Cardiac muscle cell (in vitro differentiated cells and primary cell): Measurements from ENCODE around the gene ABI3BP. TPM values are rescaled to one million over a fixed set of nuclear protein-coding genes. Genes with fewer than 3 reads are reported as not detected.

Source experiments
- DNase-seq, 2 donors: peaks; one replicate each; pipeline versions ENCODE4 v3.0.0 to v3.0.0-alpha.2; 2010 to 2017; ENCODE audit warnings: low read depth in 1 of 2, low spot score in 1 of 2
- H3K27ac ChIP-seq: fragments of 200-600 bp; sonication (generic); 2 replicates; pipeline ENCODE4 v1.5.1; 2016
- H3K27me3 ChIP-seq: fragments of 200-600 bp; sonication (generic); 2 replicates; pipeline ENCODE4 v1.6.0; 2016; ENCODE audit warnings: control low read depth
- H3K36me3 ChIP-seq: fragments of 200-600 bp; sonication (generic); 2 replicates; pipeline ENCODE4 v1.5.1; 2016; ENCODE audit warnings: control low read depth
- H3K4me1 ChIP-seq: fragments of 200-600 bp; sonication (generic); 2 replicates; pipeline ENCODE4 v1.8.1; 2017; ENCODE audit warnings: low read depth, mild to moderate bottlenecking, mixed run types
- H3K4me3 ChIP-seq: fragments of 200-600 bp; sonication (generic); 2 replicates; pipeline ENCODE4 v1.5.1; 2016; ENCODE audit warnings: mild to moderate bottlenecking
- H3K9me3 ChIP-seq: fragments of 200-600 bp; sonication (generic); 2 replicates; pipeline ENCODE4 v1.5.1; 2017; ENCODE audit warnings: low read depth, mild to moderate bottlenecking, control low read depth
- CTCF ChIP-seq: IDR thresholded peaks from 2 replicates; pipeline ENCODE4 v1.5.1; 2012; ENCODE audit warnings: low read depth, mild to moderate bottlenecking, low read length
- polyA plus RNA-seq: library from polyadenylated mRNA; unstranded; fragments of >200 nt; fragmentation: Nextera tagmentation; extraction: Ambion mirVana; gene quantifications from 2 replicates; pipeline ENCODE4 v1.2.1, GENCODE V29; 2016
- total RNA-seq: library from RNA; depleted of rRNA; stranded (reverse); fragments of >200 nt; gene quantifications from 2 replicates; pipeline ENCODE4 v1.2.3, GENCODE V29; 2016

The ABI3BP gene
- total and polyA plus RNA-seq, 2 experiments from 2014 or later: 0.54 to 0.92 TPM

- no peak for DNase-seq
These were observed 43.5 kb upstream of the ABI3BP start for GRCh38 chr3:101036676-101037075.

GRCh38 chr3:101036213-101036618 is 43.0 kb upstream of the ABI3BP start:
- H3K27me3 ChIP-seq: no peaks in the 10 kb centered on the region
- no peak overlapping the region for H3K27ac ChIP-seq
- no peaks in the 10 kb centered on the region for H3K9me3 ChIP-seq
- H3K4me1 ChIP-seq: no peaks in the 10 kb centered on the region
- peak in 1 of 2 donors; percentile 94 for DNase-seq
- no peak overlapping the region for H3K4me3 ChIP-seq
- no peak for TF ChIP-seq CTCF
- H3K36me3 ChIP-seq: no peaks in the 10 kb centered on the region

More at GRCh38 chr3:101036676-101037075, 43.5 kb upstream of the ABI3BP start:
- no peak overlapping the region for H3K4me3 ChIP-seq
- H3K4me1 ChIP-seq: no peaks in the 10 kb centered on the region
- H3K27ac ChIP-seq: no peak overlapping the region
- no peaks in the 10 kb centered on the region for H3K27me3 ChIP-seq
- no peak for TF ChIP-seq CTCF
- no peaks in the 10 kb centered on the region for H3K9me3 ChIP-seq
- H3K36me3 ChIP-seq: no peaks in the 10 kb centered on the region

GRCh38 chr3:101027286-101027685 is 34.1 kb upstream of the ABI3BP start:
- DNase-seq: no peak
- no peaks in the 10 kb centered on the region for H3K9me3 ChIP-seq
- TF ChIP-seq CTCF: no peak

GRCh38 chr3:101026881-101027280 is 33.7 kb upstream of the ABI3BP start:
- H3K27me3 ChIP-seq: no peaks in the 10 kb centered on the region
- TF ChIP-seq CTCF: no peak
- H3K4me1 ChIP-seq: no peaks in the 10 kb centered on the region
- H3K4me3 ChIP-seq: no peak overlapping the region
- no peak for DNase-seq
- H3K27ac ChIP-seq: no peak overlapping the region
- no peaks in the 10 kb centered on the region for H3K9me3 ChIP-seq
- no peaks in the 10 kb centered on the region for H3K36me3 ChIP-seq

More at GRCh38 chr3:101027286-101027685, 34.1 kb upstream of the ABI3BP start:
- no peak overlapping the region for H3K27ac ChIP-seq
- H3K36me3 ChIP-seq: no peaks in the 10 kb centered on the region
- no peak overlapping the region for H3K4me3 ChIP-seq
- no peaks in the 10 kb centered on the region for H3K27me3 ChIP-seq
- H3K4me1 ChIP-seq: no peaks in the 10 kb centered on the region

- H3K27ac ChIP-seq: no peak overlapping the region
- H3K27me3 ChIP-seq: no peaks in the 10 kb centered on the region
- no peaks in the 10 kb centered on the region for H3K9me3 ChIP-seq
- H3K4me1 ChIP-seq: no peaks in the 10 kb centered on the region
- no peaks in the 10 kb centered on the region for H3K36me3 ChIP-seq
- H3K4me3 ChIP-seq: no peak overlapping the region
- DNase-seq: no peak
- TF ChIP-seq CTCF: no peak
These were observed 33.0 kb upstream of the ABI3BP start for GRCh38 chr3:101026244-101026643.
